UCSD-AML1 (cell line): Measurements from ENCODE around the gene SYS1.
A peak's percentile ranks its signal among the peaks of the same experiment; 100 is the strongest.

Source experiments
- DNase-seq: peaks from one replicate; lab custom pipeline; 2025; ENCODE audit not compliant: unreplicated experiment; lab: John Stamatoyannopoulos, UW

The SYS1 gene

DNA sequence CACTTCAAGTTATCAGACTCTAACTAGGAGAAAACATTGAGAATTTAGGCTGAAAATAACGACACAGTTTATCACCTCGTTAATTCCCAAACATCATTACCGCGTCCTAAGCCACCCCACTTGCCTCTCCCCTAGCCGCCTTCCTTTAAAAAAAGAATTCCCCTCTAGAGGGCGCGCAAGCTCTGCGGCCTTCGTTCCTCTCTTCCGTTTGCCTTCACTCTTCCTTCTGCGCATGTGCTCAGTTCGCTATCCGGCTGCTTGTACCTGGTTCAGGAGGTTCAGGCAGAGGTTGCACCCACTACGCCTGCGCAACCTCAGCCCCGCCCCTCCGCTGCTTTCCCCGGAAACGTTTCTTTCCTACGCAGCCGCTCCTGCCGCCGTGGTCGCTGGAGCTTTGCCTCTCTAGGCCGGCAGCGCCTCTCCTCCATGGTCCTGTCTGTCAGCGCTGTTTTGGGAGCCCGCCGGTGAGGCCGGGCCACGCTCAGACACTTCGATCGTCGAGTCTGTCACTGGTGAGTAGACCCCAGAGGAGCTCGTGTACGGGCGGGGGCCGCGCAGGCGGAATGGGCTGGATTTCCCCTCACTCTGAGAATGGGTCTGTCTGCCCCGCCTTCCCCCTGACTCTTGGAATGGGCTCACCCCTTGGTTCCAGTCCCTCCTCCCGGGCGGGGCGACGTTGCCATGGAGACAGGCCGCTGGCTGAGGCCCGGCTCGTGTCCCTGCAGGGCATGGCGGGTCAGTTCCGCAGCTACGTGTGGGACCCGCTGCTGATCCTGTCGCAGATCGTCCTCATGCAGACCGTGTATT lies at the start of gene SYS1:
Gene SYS1, plus strand, starts transcription at position 353 of the 807 bp plus-strand sequence. Its CDS starts 376 bp downstream, at position 729.
- DNase-seq: peak; percentile 99

DNA sequence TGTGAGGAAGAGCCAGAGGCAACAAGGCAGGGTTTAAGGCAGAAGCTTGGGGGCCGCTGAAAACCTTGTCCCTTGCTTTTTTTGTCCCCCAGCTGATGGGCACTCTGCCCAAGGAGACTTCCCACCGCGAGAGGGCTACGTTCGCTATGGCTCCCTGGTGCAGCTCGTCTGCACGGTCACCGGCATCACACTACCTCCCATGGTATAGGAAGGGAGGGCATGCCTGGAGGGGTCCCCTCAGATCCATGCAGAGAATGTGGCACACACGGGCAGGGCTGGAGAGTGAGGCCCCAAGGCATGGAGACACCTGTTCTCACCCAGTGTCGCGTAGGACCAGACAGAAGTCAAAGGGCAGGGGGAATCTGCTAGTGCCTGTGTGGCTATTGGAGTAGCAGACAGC lies 49.0 kb upstream of the SYS1 start:
- DNase-seq: no peak

DNA sequence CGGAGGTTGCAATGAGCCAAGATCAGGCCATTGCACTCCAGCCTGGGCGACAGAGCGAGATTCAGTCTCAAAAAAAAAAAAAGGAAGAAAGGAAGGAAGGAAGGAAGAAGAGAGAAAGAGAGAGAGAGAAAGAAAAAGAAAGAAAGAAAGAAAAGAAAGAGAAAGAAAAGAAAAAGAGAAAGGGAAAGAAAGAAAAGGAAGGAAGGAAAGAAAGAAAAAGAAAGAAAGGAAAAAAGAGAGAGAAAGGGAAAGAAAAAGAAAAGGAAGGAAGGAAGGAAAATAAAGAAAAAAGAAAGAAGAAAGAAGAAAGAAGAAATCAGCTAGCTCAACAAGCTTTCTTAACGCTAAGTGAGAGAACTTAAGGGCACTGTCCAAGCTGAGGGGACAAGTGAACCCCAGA lies 47.3 kb upstream of the SYS1 start:
- no peak for DNase-seq

DNA sequence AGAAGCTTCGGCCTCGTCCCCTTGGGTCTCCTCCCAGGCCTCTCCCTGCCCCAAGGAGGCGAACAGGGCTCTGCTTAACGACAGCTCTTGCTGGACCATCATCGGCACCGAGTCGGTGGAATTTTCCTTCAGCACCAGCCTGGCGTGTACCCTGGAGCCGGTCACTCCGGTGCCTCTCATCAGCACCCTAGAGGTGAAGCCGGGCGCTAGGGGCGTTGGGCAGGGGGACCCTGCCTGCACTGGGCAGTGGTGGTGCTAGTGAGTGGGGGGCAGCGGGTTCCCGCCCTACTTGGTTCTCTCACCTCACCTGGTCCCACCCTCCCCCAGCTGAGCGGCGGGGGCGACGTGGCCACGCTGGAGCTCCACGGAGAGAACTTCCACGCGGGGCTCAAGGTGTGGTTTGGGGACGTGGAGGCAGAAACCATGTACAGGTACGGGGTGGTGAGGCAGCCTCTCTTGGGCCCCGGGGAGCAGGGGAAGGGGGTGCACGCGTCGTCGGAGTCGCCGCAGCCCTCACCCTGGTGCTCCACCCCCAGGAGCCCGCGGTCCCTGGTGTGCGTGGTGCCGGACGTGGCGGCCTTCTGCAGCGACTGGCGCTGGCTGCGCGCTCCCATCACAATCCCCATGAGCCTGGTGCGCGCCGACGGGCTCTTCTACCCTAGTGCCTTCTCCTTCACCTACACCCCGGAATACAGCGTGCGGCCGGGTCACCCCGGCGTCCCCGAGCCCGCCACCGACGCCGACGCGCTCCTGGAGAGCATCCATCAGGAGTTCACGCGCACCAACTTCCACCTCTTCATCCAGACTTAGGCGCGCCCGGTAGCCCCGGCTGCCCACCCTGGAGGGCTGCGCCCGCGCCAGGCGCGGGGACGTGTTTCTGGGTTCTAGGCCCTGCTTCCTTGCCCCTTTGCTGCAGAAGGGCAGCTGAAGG lies 46.5 kb upstream of the SYS1 start:
- DNase-seq: no peak

DNA sequence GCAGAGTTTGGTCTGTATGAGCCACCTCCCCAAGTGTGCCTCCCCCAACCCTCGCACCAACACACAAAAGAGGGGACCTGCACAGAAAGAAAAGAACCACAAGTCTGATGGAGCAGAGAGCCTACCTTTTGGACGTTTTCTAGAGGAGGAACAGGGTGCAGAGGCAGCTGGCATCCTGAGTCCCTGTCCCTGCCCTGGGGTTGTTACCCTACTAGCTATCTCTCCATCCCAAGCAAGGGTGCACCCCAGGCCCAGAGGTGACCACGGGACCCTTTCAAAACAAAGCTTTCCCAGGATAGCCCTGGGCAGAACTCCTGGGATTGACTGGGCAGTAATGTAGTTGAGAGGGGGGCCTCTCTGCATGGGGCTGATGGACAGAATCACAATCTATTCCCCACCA lies 45.1 kb upstream of the SYS1 start:
- no peak for DNase-seq

DNA sequence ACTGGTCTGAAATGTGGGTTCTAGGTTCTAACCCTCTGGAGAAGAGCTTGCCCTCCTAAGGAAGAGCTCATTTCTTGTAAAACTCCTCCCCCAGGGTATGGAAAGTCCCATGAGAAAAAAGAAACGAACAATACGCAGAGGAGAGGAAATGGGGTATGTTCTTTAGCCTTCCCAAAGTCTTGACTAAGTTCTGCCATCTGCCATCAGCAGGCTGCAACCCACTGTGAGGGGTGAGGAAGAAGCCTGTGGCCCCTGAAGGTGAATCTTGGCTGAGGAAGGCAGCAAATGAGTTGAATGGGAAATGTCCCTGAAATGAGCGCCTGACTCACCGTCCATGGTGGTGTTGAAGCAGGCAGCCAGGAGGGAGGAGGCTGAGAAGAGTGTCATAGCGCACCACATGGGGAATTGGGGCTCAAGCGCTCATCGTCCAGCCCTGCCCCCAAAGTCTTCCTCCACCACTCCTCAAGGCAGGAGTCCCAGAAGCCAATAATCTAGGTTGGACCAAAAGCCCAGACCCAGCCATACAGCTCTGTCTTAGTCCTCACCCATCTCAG lies 44.5 kb upstream of the SYS1 start:
- DNase-seq: no peak

DNA sequence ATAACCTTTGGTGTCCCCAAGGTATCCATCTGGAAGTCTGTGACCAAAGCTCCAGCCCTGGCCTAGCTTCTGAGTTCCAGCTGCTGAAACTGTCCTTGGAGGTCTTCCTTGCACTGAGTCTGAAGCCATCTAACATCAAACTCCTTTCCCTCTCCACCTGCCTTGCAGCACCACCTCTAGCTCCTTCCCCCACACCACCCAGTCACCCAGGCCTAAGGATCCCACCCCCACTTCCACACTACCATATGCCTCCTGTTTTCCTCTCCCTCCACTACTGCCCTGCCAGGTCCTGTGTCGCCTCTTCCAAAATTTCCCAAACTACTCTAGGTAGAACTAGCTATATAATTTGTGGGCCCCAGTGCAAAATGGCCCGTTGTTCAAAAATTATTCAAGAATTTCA lies 44.0 kb upstream of the SYS1 start:
- peak; percentile 39 for DNase-seq

DNA sequence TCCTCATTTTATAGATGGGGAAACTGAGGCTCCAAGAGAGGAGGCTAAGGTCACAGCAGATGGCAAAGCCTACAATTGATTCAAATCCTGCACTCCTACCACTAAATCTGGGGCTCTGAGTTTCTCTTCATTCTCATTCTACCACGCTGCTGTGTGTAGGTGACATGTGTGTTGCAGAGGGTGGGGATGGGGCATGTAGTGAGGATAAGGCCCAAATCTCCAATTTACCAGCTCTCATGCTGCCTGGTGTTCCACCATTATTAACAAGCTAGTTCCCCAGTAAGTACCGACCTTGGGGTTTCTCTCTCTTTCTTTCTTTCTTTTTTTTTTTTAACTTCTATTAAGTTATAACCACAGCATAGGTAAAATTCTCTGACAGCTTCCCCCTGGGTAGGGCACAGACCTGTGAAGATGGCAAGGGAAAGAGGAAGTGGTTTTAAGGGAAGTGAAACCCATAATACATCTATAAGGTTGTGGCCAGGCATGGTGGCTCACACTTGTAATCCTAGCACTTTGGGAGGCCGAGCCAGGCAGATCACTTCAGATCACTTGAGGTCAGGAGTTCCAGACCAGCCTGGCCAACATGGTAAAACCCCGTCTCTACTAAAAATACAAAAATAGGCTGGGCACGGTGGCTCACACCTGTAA lies 41.9 kb upstream of the SYS1 start:
- peak; percentile 22 for DNase-seq

DNA sequence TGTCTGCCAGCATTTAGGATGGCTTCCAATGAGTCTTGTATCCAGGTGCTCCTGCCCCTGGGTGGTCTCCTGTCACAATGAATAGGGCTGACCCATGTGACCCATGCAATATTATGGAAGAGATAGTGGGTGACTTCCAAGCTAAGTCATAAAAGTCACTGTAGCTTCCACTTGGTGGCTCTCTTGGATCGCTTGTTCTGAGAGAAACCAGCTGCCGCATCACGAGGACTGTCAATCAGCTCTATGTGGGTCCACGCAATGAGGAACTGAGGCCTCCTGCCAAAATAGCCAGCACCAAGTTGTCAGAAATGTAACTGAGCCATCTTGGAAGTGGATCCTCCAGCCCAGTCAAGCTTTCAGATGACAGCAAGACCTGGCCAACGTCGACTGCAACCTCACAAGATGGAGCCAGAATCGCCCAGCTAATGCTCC lies 40.0 kb upstream of the SYS1 start:
- peak; percentile 52 for DNase-seq

DNA sequence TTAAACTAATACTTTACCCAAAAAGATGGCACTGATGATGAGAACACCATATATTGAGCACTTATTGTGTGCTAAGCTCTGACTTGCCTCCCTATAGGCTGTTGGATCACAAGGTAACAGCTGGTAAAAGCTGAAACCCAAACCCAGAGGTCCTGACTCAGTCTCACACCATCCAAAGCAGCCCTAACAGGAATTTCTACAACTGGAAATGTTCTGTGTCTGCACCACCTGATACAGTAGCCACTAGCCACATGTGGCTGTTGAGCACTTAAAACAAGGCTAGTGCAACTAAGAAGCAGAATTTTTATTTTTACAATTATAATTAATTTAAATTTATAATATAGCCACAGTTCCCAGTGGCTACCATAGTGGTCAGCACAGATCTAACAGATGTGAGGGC lies 39.2 kb upstream of the SYS1 start:
- DNase-seq: no peak

DNA sequence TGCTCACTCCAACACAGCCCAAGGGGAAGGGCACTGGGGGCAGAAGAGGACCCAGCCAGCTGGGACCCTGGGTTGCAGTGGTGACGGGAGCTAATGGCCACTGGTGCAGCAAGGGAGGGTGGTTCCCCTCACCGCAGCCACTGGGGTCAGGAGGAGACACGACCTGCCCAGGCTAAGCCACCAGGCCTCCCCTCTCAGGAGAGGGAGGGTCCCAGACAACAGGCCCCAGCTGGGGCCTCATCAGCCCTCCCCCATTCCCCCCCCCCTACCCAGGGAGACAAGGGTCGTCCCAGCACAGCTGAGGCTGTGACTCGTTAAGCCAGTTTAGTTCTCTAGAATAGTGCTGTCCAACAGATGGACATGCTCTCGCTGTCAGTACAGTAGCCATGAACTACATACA lies 37.6 kb upstream of the SYS1 start:
- no peak for DNase-seq

DNA sequence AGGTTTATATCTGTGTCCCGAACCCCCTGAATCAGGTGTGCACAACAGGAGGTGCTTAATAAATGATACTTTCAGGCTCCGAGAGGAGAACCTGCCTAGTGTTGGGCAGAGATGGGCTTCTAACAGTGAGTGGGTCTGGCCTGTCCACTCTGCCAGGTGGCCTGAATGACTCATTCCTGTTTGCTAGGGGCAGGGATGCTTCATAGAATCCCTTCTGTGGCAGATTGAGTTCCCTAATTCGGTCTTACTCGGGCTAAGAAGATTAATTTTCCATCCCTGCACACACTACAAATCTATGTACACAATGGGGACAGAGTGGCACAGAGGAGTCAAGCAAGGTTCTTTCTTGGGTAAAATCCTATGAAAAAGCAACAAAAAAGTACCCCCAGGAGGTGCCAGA lies 34.5 kb upstream of the SYS1 start:
- DNase-seq: no peak

DNA sequence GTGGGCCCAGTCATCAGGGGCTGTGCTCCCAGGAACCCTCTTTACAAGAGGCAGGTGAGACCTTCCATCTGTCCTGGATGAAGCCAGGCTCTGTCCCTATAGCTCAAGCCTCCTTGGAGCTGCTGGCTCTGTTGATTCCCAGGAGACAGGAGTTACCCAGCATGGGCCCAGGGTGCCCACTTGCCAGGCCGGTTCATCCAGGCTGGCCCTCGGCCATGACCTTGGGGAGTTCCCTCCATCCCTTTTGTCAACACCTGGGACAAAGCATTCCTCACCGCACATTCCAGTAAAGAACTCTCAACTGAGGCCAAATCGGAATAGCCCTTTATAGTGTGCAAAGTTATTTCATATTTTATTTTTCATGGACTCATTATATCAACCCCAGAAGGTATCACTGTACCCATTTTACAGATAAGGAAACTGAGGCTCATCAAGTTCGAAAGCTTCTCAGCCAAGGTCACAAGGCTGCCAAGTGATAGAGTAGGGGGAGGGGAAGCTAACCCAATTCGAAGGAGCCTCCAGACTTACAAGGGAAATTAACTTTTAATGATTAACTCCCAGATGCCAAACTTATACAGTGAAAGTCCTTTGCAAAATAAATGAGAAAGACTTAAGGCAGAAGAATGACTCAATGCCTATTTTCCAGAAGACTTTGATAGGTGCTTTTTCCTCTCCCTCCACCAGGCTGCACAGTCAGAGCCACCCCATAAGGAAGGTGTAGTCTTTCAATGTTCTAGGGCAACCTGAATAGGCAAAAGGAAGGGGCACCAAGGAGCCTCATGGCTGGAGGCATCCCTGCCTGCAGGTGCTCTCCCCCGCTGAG lies 33.2 kb upstream of the SYS1 start:
- DNase-seq: no peak

DNA sequence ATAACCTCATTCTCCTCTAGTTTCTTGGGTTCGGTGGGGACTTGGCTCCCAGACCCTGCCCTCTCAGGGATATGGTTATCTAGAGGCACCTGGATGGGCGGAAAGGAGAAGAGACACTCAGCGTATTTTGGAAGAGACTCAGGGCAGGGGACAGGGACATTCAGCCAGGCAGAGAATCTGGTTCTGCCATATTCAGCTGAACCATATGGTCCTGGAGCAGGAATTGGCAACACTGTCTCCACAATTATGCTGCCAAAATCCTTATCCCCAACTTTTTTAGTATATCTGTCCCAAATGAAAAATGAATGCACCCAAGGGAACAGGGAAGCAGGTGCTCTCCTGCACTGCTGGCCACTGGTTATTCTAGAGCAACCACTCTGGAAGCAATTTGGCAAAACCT lies 32.5 kb upstream of the SYS1 start:
- no peak for DNase-seq

DNA sequence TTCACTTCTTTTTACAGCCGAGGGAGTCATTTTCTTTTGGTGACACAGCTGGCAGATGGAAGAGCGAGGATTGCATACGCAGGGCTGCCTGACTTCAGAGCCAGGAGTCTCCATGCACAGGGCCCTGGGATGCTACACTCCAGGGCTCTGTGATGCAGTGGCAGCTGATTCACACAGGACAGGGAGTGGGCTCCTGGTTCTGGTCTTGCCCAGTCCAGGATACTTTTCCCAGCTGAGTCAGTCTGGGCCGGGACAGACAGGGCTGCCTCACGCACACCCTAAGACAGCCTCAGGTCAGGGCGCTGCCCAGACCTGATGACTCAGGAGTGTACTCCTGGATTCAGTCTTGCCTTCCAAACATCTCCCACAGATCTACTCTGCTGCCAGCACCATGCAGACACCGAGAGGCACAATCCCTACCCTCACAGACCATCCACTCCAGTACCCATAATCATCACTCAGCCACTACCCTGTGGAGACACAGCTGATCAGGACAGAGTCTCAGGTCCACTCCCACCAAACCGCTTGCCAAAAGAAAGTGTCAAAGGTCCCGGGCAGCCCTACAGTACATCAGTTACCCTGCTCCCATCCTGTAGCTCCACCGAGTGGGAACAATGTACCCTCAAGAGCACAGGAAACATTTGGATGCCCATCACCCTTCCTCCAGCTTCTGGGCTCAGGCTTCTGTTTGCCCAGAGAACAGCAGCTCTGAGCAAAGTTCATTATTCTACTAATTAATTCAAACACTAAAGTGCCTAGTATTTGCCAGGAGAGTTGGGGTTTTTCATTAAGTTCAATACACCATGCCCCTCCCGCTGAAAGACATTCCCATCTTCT lies 26.2 kb upstream of the SYS1 start:
- no peak for DNase-seq

DNA sequence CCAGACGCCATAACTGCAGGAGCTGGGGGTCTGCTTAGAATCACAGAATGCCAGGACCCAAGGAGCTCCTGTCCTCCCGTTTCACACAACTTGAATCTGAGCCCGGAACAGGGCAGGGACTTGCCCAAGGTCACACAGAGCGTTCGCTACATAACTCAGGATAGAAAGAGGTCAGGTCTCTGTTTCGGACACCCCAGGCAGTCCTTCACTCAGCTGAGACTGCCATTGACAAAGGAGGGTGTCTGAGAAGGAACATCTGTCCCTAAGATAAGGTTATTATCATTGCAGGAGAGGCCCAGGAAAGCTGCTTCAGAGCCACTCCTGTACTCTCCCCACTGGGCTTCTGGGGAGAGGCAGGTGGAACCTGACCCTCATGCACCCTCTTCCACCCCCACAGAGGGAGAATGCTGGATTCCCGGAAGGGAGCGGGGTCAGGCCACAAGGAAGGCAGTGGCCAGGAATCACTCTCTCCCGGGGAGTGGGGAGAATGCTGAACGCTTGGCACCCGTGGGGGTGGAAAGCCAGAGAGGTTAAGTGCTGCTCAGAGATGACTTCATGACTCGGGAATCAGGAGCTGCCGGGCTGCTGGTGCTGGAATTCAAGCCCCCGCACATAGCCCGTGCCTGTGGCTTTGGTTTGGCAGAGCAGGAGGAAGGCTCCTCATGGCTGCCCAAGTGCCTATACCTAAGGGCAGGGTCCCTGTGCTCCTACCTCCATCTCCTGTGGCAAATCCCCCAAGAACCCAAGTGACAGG lies 25.4 kb upstream of the SYS1 start:
- DNase-seq: no peak

DNA sequence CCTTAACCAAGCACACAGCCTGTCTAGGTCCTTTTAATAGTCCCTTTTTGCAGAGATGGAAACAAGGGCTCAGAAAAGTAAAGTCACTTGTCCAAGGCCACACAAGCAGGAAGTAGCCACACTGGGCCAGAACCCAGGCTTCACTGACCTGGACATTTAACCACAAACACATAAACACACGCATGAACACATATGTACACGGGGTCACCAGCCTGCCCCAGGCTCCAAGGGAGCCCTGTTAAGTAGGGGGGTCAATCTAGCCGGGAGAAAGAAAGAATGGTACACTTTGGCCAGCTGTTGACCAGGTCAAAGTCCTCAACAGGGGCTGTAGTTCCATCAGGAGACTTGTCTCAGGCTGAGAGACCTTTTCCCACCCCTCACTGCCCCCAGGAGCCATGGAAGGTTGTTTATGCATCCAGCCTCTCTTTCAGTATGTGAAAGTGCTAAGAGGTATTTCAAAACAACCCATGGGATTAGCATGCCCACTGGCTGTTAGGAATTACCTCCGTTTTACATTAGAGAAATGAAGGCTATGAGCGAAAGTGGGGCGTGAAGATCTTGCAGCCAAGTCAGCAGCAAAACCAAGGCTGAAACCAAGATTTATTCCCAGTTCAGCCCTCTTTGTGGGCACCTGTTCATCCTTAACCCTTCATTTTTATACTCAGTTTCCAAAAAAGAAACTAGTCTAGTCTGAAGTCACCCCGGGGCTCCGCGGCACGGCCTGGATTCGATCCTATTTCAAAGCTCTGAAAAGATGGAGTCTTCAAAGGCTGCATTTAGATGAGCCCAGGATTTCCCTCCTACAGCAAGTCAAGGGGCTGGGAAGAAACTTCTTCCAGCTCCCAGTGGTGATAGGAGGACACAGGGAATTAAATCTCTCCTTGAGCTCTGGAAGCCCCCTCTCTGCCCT lies 24.6 kb upstream of the SYS1 start:
- no peak for DNase-seq

DNA sequence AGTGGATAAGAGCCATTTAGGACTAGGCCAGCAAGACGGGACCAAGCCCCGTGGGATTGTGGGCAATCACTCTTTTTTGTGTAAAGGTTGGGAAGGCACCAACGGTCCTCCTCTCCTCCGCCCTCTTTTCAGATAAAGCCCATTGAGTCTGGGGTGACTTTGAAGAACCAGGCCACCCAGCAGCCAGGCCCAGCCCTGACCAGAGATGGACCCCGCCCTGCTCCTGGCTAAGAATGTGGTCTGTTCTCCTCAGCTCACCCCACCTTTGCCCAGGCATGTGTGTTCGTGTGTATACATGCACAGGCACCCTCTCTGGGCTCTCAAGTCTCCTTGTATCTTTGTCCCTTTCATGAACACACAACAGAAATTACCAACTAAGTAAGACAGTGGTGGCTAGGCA lies 23.9 kb upstream of the SYS1 start:
- DNase-seq: no peak
